Measurements from ENCODE around the gene PCGF1.

Gene PCGF1

GRCh38 chr2:74493546-74493945 lies 13.9 kb downstream of the PCGF1 start:
- no peaks in the 10 kb centered on the region for H3K9me3 ChIP-seq (ENCODE audit: severe bottlenecking)
- H3K4me1 ChIP-seq (ENCODE audit: insufficient read depth, poor library complexity, severe bottlenecking), result peaks cover 2% of the 10 kb centered on the region
- no peak for TF ChIP-seq CTCF (IDR thresholded peaks at IDR 0.05; ENCODE audit: poor library complexity, severe bottlenecking)
- H3K27ac ChIP-seq (ENCODE audit: poor library complexity, severe bottlenecking), result no peak overlapping the region
- no peaks in the 10 kb centered on the region for H3K27me3 ChIP-seq (ENCODE audit: insufficient read depth, poor library complexity, severe bottlenecking)
- DNase-seq (ENCODE audit: low spot score) (no peak), ATAC-seq (ENCODE audit: low read depth) (no peak)
- H3K4me3 ChIP-seq (ENCODE audit: severe bottlenecking), result no peak overlapping the region
- peaks cover 37% of the 10 kb centered on the region for H3K36me3 ChIP-seq (ENCODE audit: low read depth)

DNA sequence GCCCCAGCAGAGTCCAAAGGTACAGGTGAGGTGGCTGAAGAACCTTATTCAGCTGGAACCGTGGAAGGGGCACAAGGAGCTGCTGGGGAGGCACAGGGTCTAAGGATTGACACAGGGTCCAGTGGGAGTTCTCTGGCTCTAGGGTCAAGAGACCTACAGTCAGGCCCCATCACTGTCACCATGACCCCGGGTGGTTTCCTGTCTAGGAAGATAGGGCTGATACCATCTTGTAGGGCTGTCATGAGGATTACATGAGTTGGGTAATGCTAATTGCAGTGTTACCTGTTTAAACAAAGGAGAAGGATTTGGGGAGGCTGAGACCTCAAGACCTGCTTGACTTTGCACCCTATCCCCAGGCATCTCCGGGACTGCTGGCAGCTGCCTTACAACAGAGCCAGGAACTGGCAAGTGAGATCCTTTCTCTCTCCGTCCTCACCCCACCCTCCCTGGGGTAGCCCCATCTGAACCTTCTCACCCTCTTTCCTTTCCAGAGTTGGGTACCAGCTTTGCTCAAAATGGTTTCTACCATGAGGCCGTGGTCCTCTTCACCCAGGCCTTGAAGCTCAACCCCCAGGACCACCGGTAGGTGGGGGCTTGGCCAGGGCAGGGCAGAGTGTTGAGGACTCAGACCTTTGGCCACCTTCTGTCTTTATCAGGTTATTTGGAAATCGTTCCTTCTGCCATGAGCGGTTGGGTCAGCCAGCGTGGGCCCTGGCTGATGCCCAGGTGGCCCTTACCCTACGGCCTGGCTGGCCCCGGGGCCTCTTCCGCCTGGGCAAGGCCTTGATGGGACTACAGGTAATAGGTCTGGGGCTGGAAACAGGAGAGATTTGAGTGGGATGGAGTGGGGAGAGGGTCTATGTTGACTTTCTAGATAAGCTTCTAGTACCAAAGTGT lies 15.6 kb downstream of the PCGF1 start:
- Histone ChIP-seq H3K36me3 (ENCODE audit: low read depth) (peaks cover 50% of the 10 kb centered on the region), H3K27me3 (ENCODE audit: insufficient read depth, poor library complexity, severe bottlenecking) (no peaks in the 10 kb centered on the region), H3K9me3 (ENCODE audit: severe bottlenecking) (no peaks in the 10 kb centered on the region), H3K4me1 (ENCODE audit: insufficient read depth, poor library complexity, severe bottlenecking) (peaks cover 2% of the 10 kb centered on the region), H3K27ac (ENCODE audit: poor library complexity, severe bottlenecking) (no peak overlapping the region), H3K4me3 (ENCODE audit: severe bottlenecking) (no peak overlapping the region)
- no peak for ATAC-seq (ENCODE audit: low read depth)
- TF ChIP-seq CTCF (IDR thresholded peaks at IDR 0.05; ENCODE audit: poor library complexity, severe bottlenecking), result no peak
- DNase-seq (ENCODE audit: low spot score), result no peak

GRCh38 chr2:74489906-74490305 lies 17.6 kb downstream of the PCGF1 start:
- peaks cover 61% of the 10 kb centered on the region for H3K36me3 ChIP-seq (ENCODE audit: low read depth)
- DNase-seq (ENCODE audit: low spot score) (no peak), ATAC-seq (ENCODE audit: low read depth) (no peak)
- H3K27ac ChIP-seq (ENCODE audit: poor library complexity, severe bottlenecking), result no peak overlapping the region
- no peak overlapping the region for H3K4me3 ChIP-seq (ENCODE audit: severe bottlenecking)
- H3K27me3 ChIP-seq (ENCODE audit: insufficient read depth, poor library complexity, severe bottlenecking), result no peaks in the 10 kb centered on the region
- no peak for TF ChIP-seq CTCF (IDR thresholded peaks at IDR 0.05; ENCODE audit: poor library complexity, severe bottlenecking)
- H3K4me1 ChIP-seq (ENCODE audit: insufficient read depth, poor library complexity, severe bottlenecking), result peaks cover 2% of the 10 kb centered on the region
- no peaks in the 10 kb centered on the region for H3K9me3 ChIP-seq (ENCODE audit: severe bottlenecking)

GRCh38 chr2:74488643-74489481 lies 18.6 kb downstream of the PCGF1 start:
- Histone ChIP-seq H3K4me3 (ENCODE audit: severe bottlenecking) (no peak overlapping the region), H3K4me1 (ENCODE audit: insufficient read depth, poor library complexity, severe bottlenecking) (peaks cover 2% of the 10 kb centered on the region), H3K27me3 (ENCODE audit: insufficient read depth, poor library complexity, severe bottlenecking) (no peaks in the 10 kb centered on the region), H3K27ac (ENCODE audit: poor library complexity, severe bottlenecking) (no peak overlapping the region), H3K9me3 (ENCODE audit: severe bottlenecking) (no peaks in the 10 kb centered on the region), H3K36me3 (ENCODE audit: low read depth) (peaks cover 61% of the 10 kb centered on the region)
- no peak for TF ChIP-seq CTCF (IDR thresholded peaks at IDR 0.05; ENCODE audit: poor library complexity, severe bottlenecking)
- no peak; the same call in 2 of the 3 replicates for ATAC-seq (ENCODE audit: low read depth)
- no peak for DNase-seq (ENCODE audit: low spot score)

Data from RWPE2 (cell line).